DMS114 treated with DMSO at 0.1 percent for 48 hours (cell line): Measurements from ENCODE around the gene FAM98B.
A peak's percentile ranks its signal among the peaks of the same experiment; 100 is the strongest.
"Not testable (repeated sequence)": the region's sequence is repeated elsewhere in the genome, so short reads cannot be mapped to it uniquely, and the experiment has no call there.

ENCODE experiments used
- DNase-seq: peaks from one replicate; lab custom pipeline; 2025; ENCODE audit not compliant: unreplicated experiment; lab: John Stamatoyannopoulos, UW

FAM98B gene

DNA sequence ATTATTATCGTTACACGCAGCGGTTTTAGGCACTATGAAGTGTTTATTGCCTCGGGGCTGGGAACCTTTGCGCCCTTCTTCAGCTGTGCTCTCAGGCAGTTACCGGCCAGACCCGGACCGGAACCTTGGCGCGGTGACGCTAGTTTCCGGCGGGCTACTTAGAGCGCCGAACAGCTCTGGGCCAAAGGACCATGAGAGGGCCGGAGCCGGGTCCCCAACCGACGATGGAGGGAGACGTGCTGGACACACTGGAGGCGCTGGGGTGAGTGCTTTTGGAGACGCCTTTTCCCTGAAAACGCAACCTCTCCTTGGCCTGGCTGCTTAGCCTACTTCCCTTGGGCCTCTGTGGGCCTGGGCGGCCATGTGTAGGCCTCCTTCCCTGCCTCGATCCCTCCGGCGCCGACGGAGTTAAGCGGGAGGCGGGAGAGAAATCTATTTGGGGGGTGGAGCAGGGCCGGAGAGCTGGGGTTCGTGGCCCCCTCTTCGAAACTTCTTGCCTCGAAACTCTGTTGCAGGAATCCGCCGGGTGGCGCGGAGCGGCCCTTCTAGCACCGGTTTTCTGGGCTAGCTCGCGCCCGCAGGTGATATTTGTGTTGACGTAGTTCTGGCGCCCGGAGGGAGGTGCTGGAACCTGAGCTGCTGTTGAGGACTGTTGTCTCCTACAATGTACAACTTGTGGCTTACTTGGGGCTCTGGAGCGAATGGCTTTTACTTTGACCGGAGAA lies at the start of gene FAM98B:
FAM98B (plus strand) TSS at position 157 of the 725 bp plus-strand sequence; CDS start at position 192, 35 bp downstream.
- peak; percentile 69 for DNase-seq

- DNase-seq = no peak
Measured at GRCh38 chr15:38406436-38406835, 47.5 kb upstream of the FAM98B start.

- no peak for DNase-seq
Measured at GRCh38 chr15:38408576-38408975, 45.4 kb upstream of the FAM98B start.

DNA sequence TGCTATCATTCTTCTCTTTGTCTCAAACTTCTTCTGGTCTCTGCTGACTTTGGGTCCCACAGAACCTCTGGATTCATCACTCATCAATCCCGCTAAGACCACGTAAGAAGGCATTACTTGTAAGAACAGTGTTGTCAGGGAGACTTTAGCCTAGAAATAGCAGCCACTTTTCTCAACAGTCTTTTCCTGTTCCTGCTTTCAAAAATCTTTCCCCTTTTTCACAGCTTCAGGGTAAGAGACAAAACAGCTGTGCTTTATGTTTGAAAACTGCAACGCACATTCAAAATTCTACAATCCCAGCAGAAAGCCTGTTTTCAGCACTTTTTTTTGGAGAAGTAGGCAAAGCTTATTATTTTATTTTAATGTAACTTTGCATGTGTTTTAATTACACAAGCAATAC lies 42.0 kb upstream of the FAM98B start:
- no peak for DNase-seq

GRCh38 chr15:38412466-38412865 lies 41.5 kb upstream of the FAM98B start:
- DNase-seq = no peak

DNA sequence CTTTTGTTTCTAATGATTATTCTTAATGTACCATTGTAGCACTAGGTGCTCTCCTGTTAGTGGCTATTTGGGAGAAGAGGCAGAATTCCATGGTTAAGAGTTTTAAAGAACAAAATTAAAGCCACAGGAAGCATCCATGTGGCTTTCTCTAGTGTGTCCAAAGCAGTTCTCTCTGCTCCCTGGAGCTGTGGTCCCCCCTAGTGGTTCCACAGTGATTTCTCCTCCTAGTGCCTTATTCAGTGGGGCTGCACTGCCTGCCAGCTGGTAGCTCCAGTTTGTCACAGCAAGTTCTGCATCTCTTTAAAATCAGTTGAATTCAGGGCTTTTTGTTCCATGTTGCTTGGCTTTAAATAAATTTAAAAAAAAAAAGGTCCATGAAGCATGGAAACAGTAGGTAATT lies 39.6 kb upstream of the FAM98B start:
- DNase-seq = peak; percentile 36

DNA sequence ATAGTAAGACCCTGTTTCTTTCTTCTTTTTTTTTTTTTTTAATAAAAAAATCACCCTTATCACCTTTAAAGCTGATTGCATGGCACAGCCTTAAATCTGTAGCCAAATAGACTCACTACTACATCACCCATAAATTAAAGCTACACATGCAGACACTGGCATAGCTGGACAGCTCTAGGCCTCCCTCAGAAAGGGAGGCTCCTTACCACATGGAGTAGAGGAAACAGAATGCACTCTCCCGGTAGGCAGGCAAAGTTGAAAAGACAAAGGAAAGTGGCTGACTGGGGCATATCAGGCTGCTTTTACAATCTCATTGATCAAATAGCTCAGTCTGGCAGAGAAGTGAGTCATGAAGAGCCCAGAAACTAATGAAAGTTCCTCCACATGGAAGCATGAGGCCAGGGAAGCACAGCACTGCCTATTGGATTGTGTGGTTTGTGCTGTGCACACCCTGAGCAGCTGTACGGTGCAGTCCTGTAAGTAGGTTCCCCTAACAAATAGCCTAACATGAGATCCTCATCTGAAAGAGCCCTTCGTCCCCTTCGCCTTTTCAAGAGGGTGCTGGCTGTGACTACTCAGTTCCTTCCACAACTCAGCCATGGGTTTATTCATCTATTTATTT lies 32.7 kb upstream of the FAM98B start:
- no peak for DNase-seq

GRCh38 chr15:38424101-38424552 lies 29.8 kb upstream of the FAM98B start:
- no peak for DNase-seq

DNA sequence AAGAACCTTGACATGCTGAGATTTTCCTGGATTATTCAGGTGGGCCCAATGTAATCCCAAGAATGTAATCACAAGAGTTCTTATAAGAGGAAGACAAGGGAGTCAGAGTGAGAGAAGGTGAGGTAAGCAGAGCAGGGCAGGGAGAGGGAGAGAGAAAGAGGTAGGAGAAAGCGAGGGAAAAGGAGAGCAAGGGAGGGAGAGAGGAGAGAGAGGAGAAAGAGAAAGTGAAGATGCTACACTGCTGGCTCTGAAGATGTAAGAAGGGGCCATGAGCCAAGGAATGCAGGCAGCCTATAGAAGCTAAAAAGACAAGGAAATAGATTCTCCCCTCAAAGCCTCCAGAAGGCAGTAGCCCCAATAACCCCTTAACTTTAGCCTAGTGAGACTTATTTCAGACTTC lies 28.7 kb upstream of the FAM98B start:
- DNase-seq = no peak

DNA sequence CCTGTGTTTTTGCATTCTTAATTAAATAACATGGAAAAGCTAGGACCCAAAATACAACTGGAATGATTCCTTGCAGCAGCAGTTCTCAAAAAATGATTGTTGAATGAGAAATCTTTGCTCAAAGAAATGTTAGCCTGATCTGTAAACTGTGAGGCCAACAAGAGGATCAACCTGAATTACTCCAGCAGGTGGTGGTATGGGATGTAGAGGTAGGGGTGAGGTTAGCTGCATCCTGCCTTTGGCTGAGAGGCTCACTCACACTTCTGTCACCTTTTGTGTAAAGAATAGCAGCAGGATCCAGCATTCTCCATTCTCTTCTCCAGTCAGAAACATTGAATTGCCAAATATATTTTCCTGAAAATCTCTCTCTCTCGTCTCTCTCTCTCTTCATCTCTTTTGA lies 26.5 kb upstream of the FAM98B start:
- no peak for DNase-seq

GRCh38 chr15:38430106-38430760 lies 23.7 kb upstream of the FAM98B start:
- no peak for DNase-seq

- no peak for DNase-seq
Measured at GRCh38 chr15:38436993-38437392, 16.9 kb upstream of the FAM98B start.

DNA sequence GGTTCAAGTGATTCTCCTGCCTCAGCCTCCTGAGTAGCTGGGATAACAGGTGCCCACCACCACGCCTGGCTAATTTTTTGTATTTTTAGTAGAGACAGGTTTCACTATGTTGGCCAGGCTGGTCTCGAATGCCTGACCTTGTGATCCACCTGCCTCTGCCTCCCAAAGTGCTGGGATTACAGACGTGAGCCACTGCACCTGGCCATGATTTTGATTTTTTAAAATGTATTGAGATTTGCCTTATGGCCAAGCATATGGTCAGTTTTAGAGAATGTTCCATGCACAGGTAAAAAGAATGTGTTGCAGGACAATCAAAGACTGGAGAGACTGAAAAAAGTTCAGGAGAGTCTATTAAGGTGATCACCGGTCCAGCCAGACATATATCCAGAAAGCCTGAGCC lies 16.3 kb upstream of the FAM98B start:
- DNase-seq = not testable (repeated sequence)

- no peak for DNase-seq
Measured at GRCh38 chr15:38438031-38438986, 15.6 kb upstream of the FAM98B start.

GRCh38 chr15:38440353-38441129 lies 13.4 kb upstream of the FAM98B start:
- peak; percentile 52 for DNase-seq

- no peak for DNase-seq
Measured at GRCh38 chr15:38441130-38441519, 12.8 kb upstream of the FAM98B start.

DNA sequence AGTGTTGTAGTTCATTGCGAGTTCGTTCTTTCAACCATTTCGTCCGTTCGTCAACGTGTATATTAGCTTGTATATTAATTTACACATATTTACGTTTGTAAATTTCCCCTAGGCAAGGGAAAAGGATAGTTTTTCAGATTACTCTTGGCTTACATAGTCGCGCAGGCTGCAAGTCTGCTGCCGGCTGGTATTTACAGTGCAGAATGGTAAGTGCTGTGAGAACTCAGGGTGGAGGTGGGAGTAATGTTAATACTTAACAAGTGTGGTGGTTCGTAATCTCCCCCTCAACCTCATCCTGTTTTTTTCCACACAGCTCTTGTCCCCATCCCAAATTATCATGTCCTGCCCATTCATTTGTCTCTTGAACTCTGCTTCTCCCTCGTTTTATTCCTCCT lies 766 bp downstream of the FAM98B start:
- DNase-seq = no peak

- DNase-seq = no peak
Measured at GRCh38 chr15:38455092-38455491, 1.2 kb downstream of the FAM98B start.

DNA sequence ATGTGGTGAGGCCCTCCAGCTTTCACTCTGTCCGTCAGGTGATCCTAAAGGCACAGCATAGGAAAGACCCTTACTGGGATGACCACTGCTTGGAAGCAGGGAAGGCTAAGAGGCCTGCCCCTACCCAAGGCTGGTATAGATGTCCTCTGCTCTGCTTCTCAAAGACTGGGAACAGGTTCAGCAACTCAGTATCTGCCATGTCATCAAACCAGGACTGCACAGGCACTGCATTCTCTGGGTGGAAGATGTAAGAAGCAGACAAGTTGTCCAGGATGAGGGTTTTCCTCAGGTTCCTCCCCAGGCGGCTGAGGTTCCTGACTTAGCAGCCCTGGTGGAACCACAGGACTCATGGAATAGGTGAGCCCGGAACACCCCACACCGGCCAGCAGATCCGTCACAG lies 4.7 kb downstream of the FAM98B start:
- no peak for DNase-seq

DNA sequence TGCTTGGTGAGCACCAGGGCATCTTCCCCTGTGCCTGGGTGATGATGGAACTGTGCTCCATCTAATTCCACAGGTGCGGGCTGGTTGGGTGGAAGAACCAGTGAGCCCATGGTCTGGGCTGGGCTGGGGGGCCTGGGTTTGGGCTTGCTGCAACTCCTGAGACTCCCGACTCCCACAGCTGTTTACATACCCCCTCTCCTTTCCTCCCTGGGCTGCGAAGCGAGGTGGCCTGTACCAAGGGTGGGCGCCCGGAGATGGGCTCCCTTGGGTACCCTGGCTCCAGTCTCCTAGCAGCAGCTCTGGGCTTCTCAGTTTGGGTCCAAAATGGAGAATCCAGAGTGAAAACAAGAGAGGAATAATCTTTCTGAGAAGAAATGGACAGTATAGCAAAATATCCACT lies 5.6 kb downstream of the FAM98B start:
- no peak for DNase-seq
